Transverse colon (tissue), 4 donors: ENCODE measurements around the gene GLP1R. TPM values are rescaled to one million over a fixed set of nuclear protein-coding genes. Genes with fewer than 3 reads are reported as not detected.

Source experiments
- DNase-seq: peaks from one replicate; pipeline ENCODE4 v3.0.0-alpha.2; 2019
- H3K27ac ChIP-seq, 4 donors: fragments of 200-600 bp; sonication (generic); 2 replicates each; pipeline ENCODE4 v1.5.1; 2016 to 2018; ENCODE audit warnings: inconsistent platforms in 4 of 4
- H3K27me3 ChIP-seq: fragments of 200-600 bp; sonication (generic); 2 replicates; pipeline ENCODE4 v1.5.1; 2017; ENCODE audit warnings: inconsistent platforms
- H3K36me3 ChIP-seq, 4 donors: fragments of 200-600 bp; sonication (generic); 2 replicates each; pipeline ENCODE4 v1.5.1; 2017 to 2019; ENCODE audit warnings: inconsistent platforms in 4 of 4
- H3K4me1 ChIP-seq, 4 donors: fragments of 200-600 bp; sonication (generic); 2 replicates each; pipeline ENCODE4 v1.5.1; 2017 to 2020; ENCODE audit warnings: inconsistent platforms in 4 of 4
- H3K4me3 ChIP-seq, 4 donors: fragments of 200-600 bp; sonication (generic); 1 replicate in 1 of 4; 2 replicates in 3 of 4; pipeline versions ENCODE4 v1.5.1 to v1.6.1; 2017 to 2019; ENCODE audit warnings: inconsistent platforms in 4 of 4
- H3K9me3 ChIP-seq, 2 donors: fragments of 200-600 bp; sonication (generic); 2 replicates each; pipeline ENCODE4 v1.5.1; 2017 to 2019; ENCODE audit warnings: inconsistent platforms in 2 of 2
- CTCF ChIP-seq, 5 experiments: fragments of 200-600 bp in 3 of 5; fragments of 450-650 bp in 2 of 5; sonication (generic) in 3 of 5; IDR thresholded peaks; 1 replicate in 2 of 5; 2 replicates in 3 of 5; pipeline ENCODE4 v1.5.1; 2016 to 2017; ENCODE audit warnings: antibody characterized with exemption in 5 of 5, inconsistent platforms in 3 of 5, mild to moderate bottlenecking in 2 of 5, moderate library complexity in 1 of 5
- EP300 ChIP-seq: sonication (generic); formaldehyde crosslinking; IDR thresholded peaks from one replicate; pipeline ENCODE4 v1.6.1; 2017; ENCODE audit warnings: antibody characterized with exemption, low read depth
- POLR2A ChIP-seq: fragments of 450-650 bp; IDR thresholded peaks from one replicate; pipeline ENCODE4 v1.6.1; 2016; ENCODE audit warnings: antibody characterized with exemption, mild to moderate bottlenecking, moderate library complexity
- POLR2AphosphoS5 ChIP-seq, 3 donors: sonication (generic); formaldehyde crosslinking; IDR thresholded peaks; one replicate each; pipeline ENCODE4 v1.6.1; 2016; ENCODE audit warnings: antibody characterized with exemption in 3 of 3
- WGBS, 2 donors: methylation state at CpG; one replicate each; pipeline ENCODE4 v1.1.5; 2018; ENCODE audit warnings: low coverage in 1 of 2; 5-methylcytosine and 5-hydroxymethylcytosine counted together
- in situ Hi-C, 4 donors: fragments of 200-750 bp; cut with MboI; loops; one replicate each; pipeline versions ENCODE4 v1.15.0 to v1.15.1; 2017; ENCODE audit warnings: low sequenced_read_pairs in 3 of 4, low pct_ligation_motif_present in 1 of 4, low pct_unique_long_range_greater_than_20kb in 1 of 4
- intact Hi-C: fragments of 100-400 bp; cut with DNase I; formaldehyde crosslinking; loops from one replicate; pipeline ENCODE4 v1.15.1; 2023; ENCODE audit warnings: low total_unique reads
- total RNA-seq, 4 donors: library from RNA; depleted of rRNA; stranded (reverse); fragments of >200 nt; gene quantifications; one replicate each; pipeline ENCODE4 v1.1.0, GENCODE V29; 2016

GLP1R gene
- total RNA-seq, 4 donors from 2014 or later: not detected

GRCh38 chr6:39041072-39041471, 7.5 kb upstream of the GLP1R start:
- in situ Hi-C loops (no loop called here), intact Hi-C loops (no loop called here)
- no peak overlapping the region for H3K4me3 ChIP-seq
- H3K27me3 ChIP-seq: peaks cover 41% of the 10 kb centered on the region
- H3K9me3 ChIP-seq: no peaks in the 10 kb centered on the region
- WGBS, 2 donors: 86 to 89% methylated on average over 2 of the region's 2 CpGs
- TF ChIP-seq EP300: no peak
- no peak for TF ChIP-seq POLR2A
- no peak for TF ChIP-seq CTCF (IDR thresholded peaks at IDR 0.05)
- no peak for TF ChIP-seq POLR2AphosphoS5 (IDR thresholded peaks at IDR 0.05)
- no peaks in the 10 kb centered on the region for H3K36me3 ChIP-seq
- H3K4me1 ChIP-seq: no peaks in the 10 kb centered on the region
- no peak overlapping the region for H3K27ac ChIP-seq
- no peak for DNase-seq

- DNase-seq: no peak
- H3K9me3 ChIP-seq: no peaks in the 10 kb centered on the region
- intact Hi-C loops (no loop called here), in situ Hi-C loops (no loop called here)
- H3K36me3 ChIP-seq: no peaks in the 10 kb centered on the region
- peaks cover 43% of the 10 kb centered on the region for H3K27me3 ChIP-seq
- no peak overlapping the region for H3K4me3 ChIP-seq
- H3K27ac ChIP-seq: no peak overlapping the region
- no peak for TF ChIP-seq CTCF (IDR thresholded peaks at IDR 0.05)
- no peak for TF ChIP-seq EP300
- no peak for TF ChIP-seq POLR2A
- peaks cover 0 to 6% (median 5%) of the 10 kb centered on the region in 4 donors for H3K4me1 ChIP-seq
- WGBS, 2 donors: 81% methylated on average over 3 of the region's 3 CpGs; no CpG with 5 or more reads in 1 of the 2 donors
These were observed 4.8 kb upstream of the GLP1R start for GRCh38 chr6:39043776-39044175.

- Histone ChIP-seq H3K4me3 (no peak overlapping the region), H3K4me1 (peaks cover 0 to 10% (median 9%) of the 10 kb centered on the region in 4 donors), H3K27me3 (peaks cover 43% of the 10 kb centered on the region), H3K27ac (no peak overlapping the region), H3K9me3 (no peaks in the 10 kb centered on the region), H3K36me3 (no peaks in the 10 kb centered on the region)
- intact Hi-C loops (no loop called here), in situ Hi-C loops (no loop called here)
- DNase-seq: no peak
- 74 to 88% methylated on average over 3 to 4 of the region's 4 CpGs for WGBS, 2 donors
- no peak for TF ChIP-seq CTCF (IDR thresholded peaks at IDR 0.05)
- no peak for TF ChIP-seq POLR2AphosphoS5 (IDR thresholded peaks at IDR 0.05)
- no peak for TF ChIP-seq EP300
- TF ChIP-seq POLR2A: no peak
These were observed 4.4 kb upstream of the GLP1R start for GRCh38 chr6:39044181-39044580.

- DNase-seq: no peak
- Histone ChIP-seq H3K4me3 (no peak overlapping the region), H3K4me1 (peaks cover 0 to 10% (median 9%) of the 10 kb centered on the region in 4 donors), H3K27ac (no peak overlapping the region), H3K9me3 (no peaks in the 10 kb centered on the region), H3K36me3 (no peaks in the 10 kb centered on the region), H3K27me3 (peaks cover 51% of the 10 kb centered on the region)
- in situ Hi-C loops (no loop called here), intact Hi-C loops (no loop called here)
- TF ChIP-seq POLR2AphosphoS5 (IDR thresholded peaks at IDR 0.05) (no peak), EP300 (no peak), CTCF (IDR thresholded peaks at IDR 0.05) (no peak), POLR2A (no peak)
- 65 to 71% methylated on average over 3 to 6 of the region's 6 CpGs for WGBS, 2 donors
These were observed 900 bp upstream of the GLP1R start for GRCh38 chr6:39047434-39048327.
